Measurements from ENCODE around the gene TNMD.

- TF ChIP-seq CTCF (IDR thresholded peaks at IDR 0.05) (no peak), POLR2AphosphoS5 (IDR thresholded peaks at IDR 0.05) (no peak)
Observed at GRCh38 chrX:100600340-100600739, 15.6 kb downstream of the TNMD start.

Measured in sigmoid colon (tissue), 4 donors.